A673 (cell line): ENCODE data around the gene MTOR.

Experiments used
- CTCF ChIP-seq: fragments of 300-800, 200-600 bp; sonication (generic); conservative IDR thresholded peaks from 2 replicates; pipeline ENCODE4 v1.5.1; 2017; ENCODE audit warnings: low read depth, mild to moderate bottlenecking, antibody characterized with exemption, low read length, moderate library complexity, mixed read lengths
- EZH2 ChIP-seq: fragments of 200-600 bp; sonication (generic); IDR thresholded peaks from 2 replicates; pipeline ENCODE4 v1.6.1; 2017; ENCODE audit warnings: borderline replicate concordance, low read depth, mild to moderate bottlenecking, mixed read lengths, antibody characterized with exemption, low read length; ENCODE audit not compliant: poor library complexity, severe bottlenecking

GRCh38 chr1:11198851-11199594 is 63.3 kb downstream of the MTOR start:
- no peak for TF ChIP-seq CTCF
- TF ChIP-seq EZH2, result no peak
